GM06990 (cell line): ENCODE measurements around the gene C1GALT1.

Source experiments
- DNase-seq: peaks from one replicate; pipeline ENCODE4 v3.0.0-alpha.2; 2011; ENCODE audit not compliant: insufficient read length; ENCODE audit errors: extremely low read depth
- H3K27me3 ChIP-seq: replicated peaks from 2 replicates; pipeline ENCODE4 v1.6.0; 2011; ENCODE audit warnings: low read length; ENCODE audit not compliant: control insufficient read depth, insufficient read depth
- H3K36me3 ChIP-seq: 2 replicates; pipeline ENCODE4 v1.5.1; 2011; ENCODE audit warnings: low read length; ENCODE audit not compliant: control insufficient read depth, insufficient read depth
- H3K4me3 ChIP-seq: replicated peaks from 2 replicates; pipeline ENCODE4 v1.5.1; 2011; ENCODE audit warnings: low read depth, mild to moderate bottlenecking, control low read depth, low read length
- TF ChIP-seq, protein P1 (sequence below): IDR thresholded peaks from 2 replicates; pipeline ENCODE4 v1.5.1; 2011; ENCODE audit warnings: low read length, control low read depth, mild to moderate bottlenecking, inconsistent platforms; ENCODE audit not compliant: insufficient read depth, poor library complexity, severe bottlenecking

Gene C1GALT1

DNA sequence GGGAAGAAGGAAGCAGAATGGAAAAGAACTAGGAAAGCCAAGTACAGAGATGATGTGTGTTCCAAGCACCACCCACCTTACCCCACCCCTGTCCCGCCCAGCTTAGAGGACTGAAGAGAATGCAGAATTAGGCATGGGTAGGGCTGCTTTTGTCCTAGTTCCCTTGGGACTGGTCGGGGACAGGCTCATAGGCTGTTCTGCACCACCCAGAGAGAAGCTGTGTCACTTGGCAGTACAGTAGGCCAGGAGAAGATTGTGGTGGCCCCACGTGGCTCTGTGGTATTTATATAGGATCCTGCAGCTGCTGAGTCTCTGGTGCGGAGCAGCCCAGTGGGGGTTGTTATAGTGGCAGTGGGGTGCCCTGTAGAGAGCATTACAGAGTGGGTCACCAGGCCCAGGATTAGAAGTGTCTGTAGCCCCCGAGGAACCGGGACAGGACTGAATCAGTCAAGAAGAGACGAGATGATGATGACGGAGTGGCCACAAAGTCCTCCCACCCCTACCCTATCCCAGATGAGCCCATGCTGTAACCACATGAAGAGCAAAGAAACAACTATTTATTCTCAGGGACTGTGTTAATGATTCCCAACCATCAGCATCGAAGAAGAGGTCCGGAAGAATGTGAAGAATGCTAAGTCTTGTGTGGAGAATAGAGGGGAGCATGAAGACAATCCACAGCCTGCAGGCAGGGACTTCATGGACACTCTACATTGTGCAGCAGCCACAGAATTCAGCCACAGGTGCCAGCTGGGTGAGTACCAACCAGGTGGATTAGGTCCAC, 88.9 kb downstream of the C1GALT1 start:
- no peak overlapping the region for H3K4me3 ChIP-seq

DNA sequence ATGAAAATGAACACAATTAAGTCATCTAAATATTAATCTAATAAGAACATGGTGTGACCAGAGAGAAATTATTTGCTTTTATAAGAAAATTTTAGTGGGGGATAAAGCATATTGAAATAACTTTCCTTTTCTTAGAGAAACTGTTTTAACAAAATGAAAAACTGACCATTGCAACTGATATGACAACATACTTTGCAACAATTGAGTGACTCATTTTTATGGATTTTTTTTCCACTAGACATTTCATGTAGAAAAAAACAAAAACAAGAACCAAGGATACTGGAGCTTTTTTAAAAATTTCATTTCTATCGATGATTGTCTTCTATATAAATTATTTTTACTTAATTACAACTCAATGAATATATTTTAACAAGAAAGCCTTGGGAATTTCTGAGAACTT, 90.0 kb downstream of the C1GALT1 start:
- Histone ChIP-seq H3K4me3 (no peak overlapping the region), H3K36me3 (no peaks in the 10 kb centered on the region), H3K27me3 (no peaks in the 10 kb centered on the region)
- DNase-seq, result no peak
- TF ChIP-seq, protein P1, sequence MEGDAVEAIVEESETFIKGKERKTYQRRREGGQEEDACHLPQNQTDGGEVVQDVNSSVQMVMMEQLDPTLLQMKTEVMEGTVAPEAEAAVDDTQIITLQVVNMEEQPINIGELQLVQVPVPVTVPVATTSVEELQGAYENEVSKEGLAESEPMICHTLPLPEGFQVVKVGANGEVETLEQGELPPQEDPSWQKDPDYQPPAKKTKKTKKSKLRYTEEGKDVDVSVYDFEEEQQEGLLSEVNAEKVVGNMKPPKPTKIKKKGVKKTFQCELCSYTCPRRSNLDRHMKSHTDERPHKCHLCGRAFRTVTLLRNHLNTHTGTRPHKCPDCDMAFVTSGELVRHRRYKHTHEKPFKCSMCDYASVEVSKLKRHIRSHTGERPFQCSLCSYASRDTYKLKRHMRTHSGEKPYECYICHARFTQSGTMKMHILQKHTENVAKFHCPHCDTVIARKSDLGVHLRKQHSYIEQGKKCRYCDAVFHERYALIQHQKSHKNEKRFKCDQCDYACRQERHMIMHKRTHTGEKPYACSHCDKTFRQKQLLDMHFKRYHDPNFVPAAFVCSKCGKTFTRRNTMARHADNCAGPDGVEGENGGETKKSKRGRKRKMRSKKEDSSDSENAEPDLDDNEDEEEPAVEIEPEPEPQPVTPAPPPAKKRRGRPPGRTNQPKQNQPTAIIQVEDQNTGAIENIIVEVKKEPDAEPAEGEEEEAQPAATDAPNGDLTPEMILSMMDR, result no peak

More for the DNA sequence above, 88.9 kb downstream of the C1GALT1 start:
- Histone ChIP-seq H3K27me3 (no peaks in the 10 kb centered on the region), H3K36me3 (no peaks in the 10 kb centered on the region)
- DNase-seq, result no peak
- TF ChIP-seq, protein P1, result no peak

DNA sequence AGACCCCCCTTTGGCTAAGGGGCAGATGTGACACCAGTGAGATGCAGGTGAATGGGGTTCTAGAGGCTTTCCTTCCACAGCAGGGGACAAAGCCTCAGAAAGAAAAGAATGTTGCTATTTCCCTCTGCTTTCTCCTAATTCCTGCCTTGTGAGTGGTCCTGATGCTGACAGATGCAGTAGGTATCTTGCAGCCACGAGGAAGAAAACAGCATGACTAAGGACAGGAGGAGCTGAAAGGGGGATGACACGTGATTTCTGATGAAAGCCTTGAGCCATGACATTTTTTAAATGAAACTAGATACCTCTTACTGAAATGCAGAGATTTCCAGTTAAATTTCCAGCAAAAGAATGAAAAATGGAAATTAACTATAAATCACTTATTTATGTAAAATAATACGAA, 92.4 kb downstream of the C1GALT1 start:
- TF ChIP-seq, protein P1, result no peak
- DNase-seq, result no peak
- no peak overlapping the region for H3K4me3 ChIP-seq
- H3K36me3 ChIP-seq, result no peaks in the 10 kb centered on the region
- no peaks in the 10 kb centered on the region for H3K27me3 ChIP-seq

DNA sequence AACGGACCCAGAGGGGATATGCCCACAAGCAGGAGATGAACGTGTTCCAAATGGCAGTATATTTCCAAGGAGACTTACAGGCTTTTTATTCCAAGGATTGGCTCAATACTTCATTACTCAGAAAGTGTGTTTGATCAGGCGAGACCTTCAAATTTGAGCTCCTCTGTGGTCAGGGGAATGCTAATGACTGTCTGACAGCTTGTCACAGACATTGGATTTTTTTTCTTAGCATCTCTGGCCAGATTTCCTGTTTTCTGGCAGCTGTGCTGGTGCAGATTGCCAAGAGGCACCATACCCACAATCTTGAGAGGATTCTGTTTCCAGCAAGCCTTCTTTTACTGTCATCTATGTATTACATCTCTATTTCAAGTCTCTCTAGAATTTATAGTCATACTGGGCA, 93.8 kb downstream of the C1GALT1 start:
- no peaks in the 10 kb centered on the region for H3K36me3 ChIP-seq
- H3K4me3 ChIP-seq, result no peak overlapping the region
- TF ChIP-seq, protein P1, result no peak
- no peak for DNase-seq
- H3K27me3 ChIP-seq, result no peaks in the 10 kb centered on the region

DNA sequence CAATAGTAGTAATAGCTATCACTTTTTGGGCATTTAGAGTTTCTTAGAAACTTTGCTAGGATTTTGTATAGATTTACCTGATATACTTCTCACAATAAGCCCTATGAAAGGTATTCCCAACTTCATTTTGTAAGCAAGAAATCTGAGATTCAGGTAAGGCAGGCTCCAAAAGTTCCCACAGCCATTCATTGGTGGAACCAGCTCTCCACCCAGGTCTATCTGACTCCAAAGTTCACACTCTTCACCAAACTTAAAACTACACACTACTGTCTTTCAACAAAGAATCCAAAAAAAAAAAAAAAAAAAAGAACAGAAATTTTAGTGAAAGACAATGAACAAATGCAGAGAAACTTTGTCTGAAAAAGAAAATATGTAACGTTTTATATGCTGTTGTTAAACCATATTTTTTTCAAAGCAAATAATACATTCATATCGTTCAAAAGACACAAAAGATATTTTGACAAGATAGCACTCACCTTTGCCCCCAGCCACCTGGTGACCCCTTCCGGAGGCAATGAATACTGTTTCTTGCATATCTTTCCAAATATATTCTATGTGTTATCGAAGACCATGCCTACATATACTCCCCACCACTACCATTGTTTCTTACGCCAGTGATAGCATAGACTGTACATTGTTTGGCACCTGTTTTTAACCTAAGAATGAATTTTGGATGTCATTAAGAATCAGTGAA, 108.2 kb downstream of the C1GALT1 start:
- TF ChIP-seq, protein P1, result no peak
- Histone ChIP-seq H3K36me3 (no peaks in the 10 kb centered on the region), H3K27me3 (no peaks in the 10 kb centered on the region; the same call in 1 of the 2 replicates), H3K4me3 (no peak overlapping the region)
- no peak for DNase-seq
